DMS79 treated with DMSO at 0.1 percent for 48 hours (cell line): ENCODE measurements around the gene AFAP1L1.

Source experiments
- DNase-seq: peaks from one replicate; lab custom pipeline; 2025; lab: John Stamatoyannopoulos, UW

AFAP1L1 gene

GRCh38 chr5:149284501-149284900, 12.8 kb downstream of the AFAP1L1 start:
- DNase-seq, result peak; percentile 35

GRCh38 chr5:149285153-149285552, 13.5 kb downstream of the AFAP1L1 start:
- DNase-seq, result no peak

- DNase-seq, result no peak
Measured at GRCh38 chr5:149288436-149288835, 16.8 kb downstream of the AFAP1L1 start.

- DNase-seq, result no peak
Measured at GRCh38 chr5:149289301-149289700, 17.6 kb downstream of the AFAP1L1 start.

GRCh38 chr5:149294872-149295829, 23.5 kb downstream of the AFAP1L1 start:
- no peak for DNase-seq

- no peak for DNase-seq
Measured at GRCh38 chr5:149297340-149298025, 25.8 kb downstream of the AFAP1L1 start.

GRCh38 chr5:149298163-149298562, 26.5 kb downstream of the AFAP1L1 start:
- no peak for DNase-seq

GRCh38 chr5:149298842-149299404, 27.3 kb downstream of the AFAP1L1 start:
- no peak for DNase-seq

- DNase-seq, result no peak
Measured at GRCh38 chr5:149299451-149300054, 27.9 kb downstream of the AFAP1L1 start.

GRCh38 chr5:149300441-149300840, 28.8 kb downstream of the AFAP1L1 start:
- no peak for DNase-seq

- no peak for DNase-seq
Measured at GRCh38 chr5:149301049-149301743, 29.5 kb downstream of the AFAP1L1 start.

GRCh38 chr5:149301744-149302380, 30.2 kb downstream of the AFAP1L1 start:
- DNase-seq, result no peak

GRCh38 chr5:149302641-149303040, 31.0 kb downstream of the AFAP1L1 start:
- no peak for DNase-seq

GRCh38 chr5:149303210-149303609, 31.6 kb downstream of the AFAP1L1 start:
- no peak for DNase-seq

- no peak for DNase-seq
Measured at GRCh38 chr5:149304195-149305078, 32.8 kb downstream of the AFAP1L1 start.

- no peak for DNase-seq
Measured at GRCh38 chr5:149309354-149309753, 37.7 kb downstream of the AFAP1L1 start.

GRCh38 chr5:149310488-149310887, 38.8 kb downstream of the AFAP1L1 start:
- no peak for DNase-seq

GRCh38 chr5:149310947-149311658, 39.4 kb downstream of the AFAP1L1 start:
- DNase-seq, result peak; percentile 2

- no peak for DNase-seq
Measured at GRCh38 chr5:149313151-149313841, 41.6 kb downstream of the AFAP1L1 start.
